K562 (cell line): ENCODE data around the gene ZNF428. TPM values are rescaled to one million over a fixed set of nuclear protein-coding genes. Genes with fewer than 3 reads are reported as not detected.
A peak's percentile ranks its signal among the peaks of the same experiment; 100 is the strongest.

Experiments
- ATF1 ChIP-seq, 2 experiments: fragments of 450-650 bp in 1 of 2; IDR thresholded peaks; 2 replicates each; pipeline ENCODE4 v1.6.1; 2016; ENCODE audit warnings: missing compliant biosample characterization in 1 of 2, missing genetic modification characterization in 1 of 2
- CBX1 ChIP-seq: sonication (generic); IDR thresholded peaks from 2 replicates; pipeline ENCODE4 v1.6.1; 2016; ENCODE audit warnings: antibody characterized with exemption, low read depth, mild to moderate bottlenecking
- DIDO1 ChIP-seq: fragments of 450-650 bp; IDR thresholded peaks from 2 replicates; pipeline ENCODE4 v1.6.1; 2016; ENCODE audit warnings: low read depth, missing biosample characterization, missing genetic modification characterization
- GABPB1 ChIP-seq: sonication (generic); formaldehyde crosslinking; IDR thresholded peaks from 2 replicates; pipeline ENCODE4 v1.8.0; 2022; ENCODE audit warnings: mild to moderate bottlenecking, missing genetic modification reagents
- HMG20B ChIP-seq: fragments of 250-450 bp; sonication (Bioruptor Pico); IDR thresholded peaks from 2 replicates; pipeline ENCODE4 v1.5.0; 2021; ENCODE audit warnings: mild to moderate bottlenecking
- KLF6 ChIP-seq: fragments of 250-450 bp; sonication (Bioruptor Pico); IDR thresholded peaks from 2 replicates; pipeline ENCODE4 v1.4.0; 2020; ENCODE audit warnings: mild to moderate bottlenecking, moderate library complexity, borderline replicate concordance
- MECOM ChIP-seq: fragments of 250-450 bp; sonication (Bioruptor Pico); IDR thresholded peaks from 2 replicates; pipeline ENCODE4 v1.8.0; 2022; ENCODE audit warnings: inconsistent platforms
- MEIS2 ChIP-seq: fragments of 450-650 bp; IDR thresholded peaks from 2 replicates; pipeline ENCODE4 v1.6.1; 2014; ENCODE audit warnings: mild to moderate bottlenecking; ENCODE audit not compliant: partially characterized antibody
- MTA2 ChIP-seq: fragments of 450-650 bp; IDR thresholded peaks from 2 replicates; pipeline ENCODE4 v1.6.1; 2016; ENCODE audit warnings: low read depth
- NFE2L1 ChIP-seq: fragments of 450-650 bp; IDR thresholded peaks from 2 replicates; pipeline ENCODE4 v1.6.1; 2016; ENCODE audit warnings: missing genetic modification characterization, low read depth, mild to moderate bottlenecking, missing compliant biosample characterization, moderate library complexity, borderline replicate concordance
- NFYB ChIP-seq: IDR thresholded peaks from 2 replicates; pipeline ENCODE4 v1.6.1; 2011; ENCODE audit warnings: mild to moderate bottlenecking, moderate library complexity; ENCODE audit not compliant: insufficient read length; ENCODE audit errors: extremely low read depth
- PHF20 ChIP-seq: fragments of 450-650 bp; IDR thresholded peaks from 2 replicates; pipeline ENCODE4 v1.6.1; 2018; ENCODE audit not compliant: partially characterized antibody
- PML ChIP-seq: IDR thresholded peaks from 2 replicates; pipeline ENCODE4 v1.6.1; 2012; ENCODE audit warnings: low read length, inconsistent platforms
- PRMT5 ChIP-seq: sonication (generic); formaldehyde crosslinking; IDR thresholded peaks from 2 replicates; pipeline ENCODE4 v1.5.0; 2020; ENCODE audit warnings: missing genetic modification reagents
- RB1 ChIP-seq: fragments of 450-650 bp; IDR thresholded peaks from 2 replicates; pipeline ENCODE4 v1.6.1; 2017; ENCODE audit warnings: low read depth, mild to moderate bottlenecking
- SIRT6 ChIP-seq: IDR thresholded peaks from one replicate; pipeline ENCODE4 v1.6.1; 2012; ENCODE audit warnings: low read depth, mild to moderate bottlenecking, control low read depth, inconsistent platforms, low read length, moderate library complexity
- SMAD4 ChIP-seq: fragments of 250-450 bp; sonication (Bioruptor Pico); conservative IDR thresholded peaks from 2 replicates; pipeline ENCODE4 v1.8.0; 2021; ENCODE audit warnings: inconsistent platforms, mild to moderate bottlenecking, moderate library complexity
- TAF7 ChIP-seq: fragments of 450-650 bp; IDR thresholded peaks from 2 replicates; pipeline ENCODE4 v1.6.1; 2016; ENCODE audit warnings: missing genetic modification characterization, missing compliant biosample characterization
- ZFP36 ChIP-seq: fragments of 150-350 bp; IDR thresholded peaks from 2 replicates; pipeline ENCODE4 v1.6.1; 2018; ENCODE audit warnings: low read length, low read depth; ENCODE audit not compliant: partially characterized antibody
- ZNF12 ChIP-seq: sonication (generic); formaldehyde crosslinking; IDR thresholded peaks from 2 replicates; pipeline ENCODE4 v1.4.0; 2020; ENCODE audit warnings: mild to moderate bottlenecking, missing genetic modification reagents
- ZNF143 ChIP-seq: sonication (generic); formaldehyde crosslinking; IDR thresholded peaks from 2 replicates; pipeline ENCODE4 v1.9.0; 2022; ENCODE audit warnings: mild to moderate bottlenecking, missing genetic modification reagents
- polyA plus RNA-seq, 8 experiments: library from polyadenylated mRNA; depleted of rRNA in 4 of 8; stranded (reverse) in 5 of 8; unstranded in 3 of 8; fragments of >200 nt; fragmentation: Nextera tagmentation in 2 of 8; fragmentation: Illumina TruSeq in 1 of 8; extraction: Ambion mirVana in 2 of 8; extraction: Trizol in 1 of 8; gene quantifications; 2 replicates each; pipeline versions ENCODE4 v1.2.1 to v1.2.3, GENCODE V29; 2011 to 2014; ENCODE audit warnings: inconsistent platforms in 1 of 8, missing spikeins in 1 of 8
- total RNA-seq, 7 experiments: library from RNA; depleted of rRNA in 6 of 7; stranded (reverse); fragments of >200 nt in 6 of 7; fragmentation: Illumina TruSeq in 2 of 7; extraction: Trizol in 2 of 7; gene quantifications; 2 replicates each; pipeline versions ENCODE4 v1.2.1 to v1.2.3, GENCODE V29; 2011 to 2021; ENCODE audit warnings: low replicate concordance in 1 of 7
- TF ChIP-seq, protein P1 (sequence below): IDR thresholded peaks from 3 replicates; pipeline ENCODE4 v1.6.1; 2011; ENCODE audit warnings: borderline replicate concordance, mild to moderate bottlenecking, moderate library complexity; ENCODE audit not compliant: insufficient read length; ENCODE audit errors: extremely low read depth
- TF ChIP-seq, protein P2 (sequence below): sonication (generic); IDR thresholded peaks from 2 replicates; pipeline ENCODE4 v1.6.1; 2016
- TF ChIP-seq, protein P3 (sequence below): IDR thresholded peaks from 2 replicates; pipeline ENCODE4 v1.6.1; 2011; ENCODE audit not compliant: insufficient read length; ENCODE audit errors: extremely low read depth
- TF ChIP-seq, protein P4 (sequence below): fragments of 250-450 bp; sonication (Bioruptor Pico); IDR thresholded peaks from 2 replicates; pipeline ENCODE4 v1.5.0; 2021

The ZNF428 gene
- total and polyA plus RNA-seq, 9 of the 15 experiments (the other 6 are each of a cell fraction or from before 2014, with no cell fraction given) = 0.15 to 85.7 (median 15.9) TPM

DNA sequence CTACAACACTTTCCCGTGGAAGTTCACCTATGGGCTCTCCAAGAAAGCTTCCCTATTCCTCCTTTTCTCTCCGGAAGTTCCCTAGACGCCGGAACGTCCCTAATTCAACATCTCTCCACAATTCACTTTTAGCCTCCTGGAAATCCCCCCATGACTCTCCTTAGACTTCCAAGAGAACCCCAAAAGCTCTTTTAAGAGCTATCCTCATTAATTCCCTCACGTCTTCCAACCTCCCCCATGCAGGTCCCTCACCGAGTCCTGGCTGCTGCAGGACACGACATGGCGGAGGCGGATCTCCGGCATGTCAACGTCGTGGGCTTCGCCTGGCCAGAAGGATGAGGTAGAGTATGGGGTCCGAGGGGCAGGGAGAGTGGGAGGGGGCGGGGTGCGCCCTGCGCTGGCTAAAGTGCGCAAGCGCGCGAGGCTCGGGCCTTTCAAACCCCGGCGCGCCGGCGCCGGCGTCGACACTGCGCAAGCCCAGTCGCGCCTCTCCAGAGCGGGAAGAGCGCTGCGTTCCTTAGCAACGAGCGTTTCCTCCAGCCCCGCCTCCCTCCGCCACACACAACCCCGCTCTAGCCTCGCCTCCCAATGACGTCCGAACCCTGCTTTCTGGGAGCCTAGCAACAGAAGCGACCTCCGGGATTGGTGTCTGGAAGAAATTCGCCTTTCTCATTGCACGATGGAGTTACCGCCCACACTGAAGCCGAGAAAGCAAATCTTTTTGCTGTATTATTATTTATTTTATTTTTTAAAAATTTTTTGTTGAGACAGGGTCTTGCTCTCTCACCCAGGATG is 44.1 kb downstream of the ZNF428 start, which contains the start of the genes PINLYP and XRCC1 (continued):
- TF ChIP-seq, protein P1, sequence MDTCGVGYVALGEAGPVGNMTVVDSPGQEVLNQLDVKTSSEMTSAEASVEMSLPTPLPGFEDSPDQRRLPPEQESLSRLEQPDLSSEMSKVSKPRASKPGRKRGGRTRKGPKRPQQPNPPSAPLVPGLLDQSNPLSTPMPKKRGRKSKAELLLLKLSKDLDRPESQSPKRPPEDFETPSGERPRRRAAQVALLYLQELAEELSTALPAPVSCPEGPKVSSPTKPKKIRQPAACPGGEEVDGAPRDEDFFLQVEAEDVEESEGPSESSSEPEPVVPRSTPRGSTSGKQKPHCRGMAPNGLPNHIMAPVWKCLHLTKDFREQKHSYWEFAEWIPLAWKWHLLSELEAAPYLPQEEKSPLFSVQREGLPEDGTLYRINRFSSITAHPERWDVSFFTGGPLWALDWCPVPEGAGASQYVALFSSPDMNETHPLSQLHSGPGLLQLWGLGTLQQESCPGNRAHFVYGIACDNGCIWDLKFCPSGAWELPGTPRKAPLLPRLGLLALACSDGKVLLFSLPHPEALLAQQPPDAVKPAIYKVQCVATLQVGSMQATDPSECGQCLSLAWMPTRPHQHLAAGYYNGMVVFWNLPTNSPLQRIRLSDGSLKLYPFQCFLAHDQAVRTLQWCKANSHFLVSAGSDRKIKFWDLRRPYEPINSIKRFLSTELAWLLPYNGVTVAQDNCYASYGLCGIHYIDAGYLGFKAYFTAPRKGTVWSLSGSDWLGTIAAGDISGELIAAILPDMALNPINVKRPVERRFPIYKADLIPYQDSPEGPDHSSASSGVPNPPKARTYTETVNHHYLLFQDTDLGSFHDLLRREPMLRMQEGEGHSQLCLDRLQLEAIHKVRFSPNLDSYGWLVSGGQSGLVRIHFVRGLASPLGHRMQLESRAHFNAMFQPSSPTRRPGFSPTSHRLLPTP = no peak
- TF ChIP-seq HMG20B (CRISPR knock-in tag) (no peak), MTA2 (no peak), SIRT6 (no peak), RB1 (peak; percentile 95; the same call in 1 of the 2 replicates), CBX1 (no peak), GABPB1 (CRISPR knock-in tag) (peak; percentile 51), KLF6 (CRISPR knock-in tag) (no peak), TAF7 (peak; percentile 66), PHF20 (peak; percentile 86), MECOM (CRISPR knock-in tag) (no peak), ZFP36 (no peak), PRMT5 (CRISPR knock-in tag) (no peak), NFE2L1 (tag) (no peak), ZNF12 (no peak), PML (no peak; the same call in 1 of the 2 replicates), MEIS2 (peak; percentile 91), ZNF143 (CRISPR knock-in tag) (no peak), NFYB (peak; percentile 13), DIDO1 (tag) (no peak), ATF1 (CRISPR knock-in tag; IDR thresholded peaks at IDR 0.05) (peak; percentile 56; the same call in 1 of the 2 replicates), ATF1 (tag; IDR thresholded peaks at IDR 0.05) (peak; percentile 94), SMAD4 (CRISPR knock-in tag) (peak; percentile 25; the same call in 1 of the 2 replicates)
- TF ChIP-seq, protein P2, sequence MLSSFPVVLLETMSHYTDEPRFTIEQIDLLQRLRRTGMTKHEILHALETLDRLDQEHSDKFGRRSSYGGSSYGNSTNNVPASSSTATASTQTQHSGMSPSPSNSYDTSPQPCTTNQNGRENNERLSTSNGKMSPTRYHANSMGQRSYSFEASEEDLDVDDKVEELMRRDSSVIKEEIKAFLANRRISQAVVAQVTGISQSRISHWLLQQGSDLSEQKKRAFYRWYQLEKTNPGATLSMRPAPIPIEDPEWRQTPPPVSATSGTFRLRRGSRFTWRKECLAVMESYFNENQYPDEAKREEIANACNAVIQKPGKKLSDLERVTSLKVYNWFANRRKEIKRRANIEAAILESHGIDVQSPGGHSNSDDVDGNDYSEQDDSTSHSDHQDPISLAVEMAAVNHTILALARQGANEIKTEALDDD = no peak
- TF ChIP-seq, protein P3, sequence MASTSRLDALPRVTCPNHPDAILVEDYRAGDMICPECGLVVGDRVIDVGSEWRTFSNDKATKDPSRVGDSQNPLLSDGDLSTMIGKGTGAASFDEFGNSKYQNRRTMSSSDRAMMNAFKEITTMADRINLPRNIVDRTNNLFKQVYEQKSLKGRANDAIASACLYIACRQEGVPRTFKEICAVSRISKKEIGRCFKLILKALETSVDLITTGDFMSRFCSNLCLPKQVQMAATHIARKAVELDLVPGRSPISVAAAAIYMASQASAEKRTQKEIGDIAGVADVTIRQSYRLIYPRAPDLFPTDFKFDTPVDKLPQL = no peak
- TF ChIP-seq, protein P4, sequence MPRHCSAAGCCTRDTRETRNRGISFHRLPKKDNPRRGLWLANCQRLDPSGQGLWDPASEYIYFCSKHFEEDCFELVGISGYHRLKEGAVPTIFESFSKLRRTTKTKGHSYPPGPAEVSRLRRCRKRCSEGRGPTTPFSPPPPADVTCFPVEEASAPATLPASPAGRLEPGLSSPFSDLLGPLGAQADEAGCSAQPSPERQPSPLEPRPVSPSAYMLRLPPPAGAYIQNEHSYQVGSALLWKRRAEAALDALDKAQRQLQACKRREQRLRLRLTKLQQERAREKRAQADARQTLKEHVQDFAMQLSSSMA = no peak
